Karpas-422 (cell line): Measurements from ENCODE around the gene MMP23B. TPM values are rescaled to one million over a fixed set of nuclear protein-coding genes. Genes with fewer than 3 reads are reported as not detected.
"Not testable (repeated sequence)": the region's sequence is repeated elsewhere in the genome, so short reads cannot be mapped to it uniquely, and the experiment has no call there.

Experiments
- DNase-seq: peaks from one replicate; pipeline ENCODE4 v3.0.0-alpha.2; 2015
- H2AFZ ChIP-seq: fragments of 200-600 bp; sonication (generic); 2 replicates; pipeline ENCODE4 v1.6.1; 2014; ENCODE audit warnings: antibody characterized with exemption, low read length, mixed read lengths
- H3K27ac ChIP-seq: fragments of 200-600 bp; sonication (generic); 2 replicates; pipeline ENCODE4 v1.5.1; 2014; ENCODE audit warnings: mild to moderate bottlenecking, low read length, moderate library complexity
- H3K27me3 ChIP-seq: fragments of 200-600 bp; sonication (generic); 2 replicates; pipeline ENCODE4 v1.6.1; 2014; ENCODE audit warnings: low read length, mixed read lengths
- H3K36me3 ChIP-seq: fragments of 200-600 bp; sonication (generic); 2 replicates; pipeline ENCODE4 v1.6.1; 2014; ENCODE audit warnings: low read length, mixed read lengths; ENCODE audit not compliant: insufficient read depth
- H3K4me1 ChIP-seq: fragments of 200-600 bp; sonication (generic); 2 replicates; pipeline ENCODE4 v1.6.1; 2014; ENCODE audit warnings: mild to moderate bottlenecking, low read length, mixed read lengths
- H3K4me2 ChIP-seq: fragments of 200-600 bp; sonication (generic); 2 replicates; pipeline ENCODE4 v1.6.1; 2014; ENCODE audit warnings: low read length, low read depth, mild to moderate bottlenecking; ENCODE audit not compliant: poor library complexity, severe bottlenecking
- H3K4me3 ChIP-seq: fragments of 200-600 bp; sonication (generic); 2 replicates; pipeline ENCODE4 v1.5.1; 2014; ENCODE audit warnings: mild to moderate bottlenecking, antibody characterized with exemption, low read length, mixed read lengths
- H3K79me2 ChIP-seq: fragments of 200-600 bp; sonication (generic); 2 replicates; pipeline ENCODE4 v1.6.1; 2014; ENCODE audit warnings: mild to moderate bottlenecking, low read length, mixed read lengths
- H3K9ac ChIP-seq: fragments of 200-600 bp; sonication (generic); 2 replicates; pipeline ENCODE4 v1.6.0; 2014; ENCODE audit warnings: low read length
- H3K9me2 ChIP-seq: fragments of 200-600 bp; sonication (generic), shearing (Covaris generic); replicated peaks from 2 replicates; pipeline ENCODE4 v1.6.0; 2014; ENCODE audit warnings: mild to moderate bottlenecking, low read length, moderate library complexity; ENCODE audit not compliant: insufficient read depth
- H3K9me3 ChIP-seq: fragments of 300-700, 200-600 bp; sonication (generic); 2 replicates; pipeline ENCODE4 v1.6.1; 2014; ENCODE audit warnings: low read length, mixed read lengths
- H4K20me1 ChIP-seq: fragments of 200-600 bp; sonication (generic); 2 replicates; pipeline ENCODE4 v1.6.1; 2014; ENCODE audit warnings: mild to moderate bottlenecking, antibody characterized with exemption, low read length, low read depth; ENCODE audit not compliant: insufficient read depth
- total RNA-seq: library from RNA; depleted of rRNA; stranded (reverse); fragments of >200 nt; shearing (Covaris generic); gene quantifications from 2 replicates; pipeline ENCODE4 v1.2.3, GENCODE V29; 2014; ENCODE audit warnings: low replicate concordance

MMP23B gene
- total RNA-seq, 1 experiment from 2014 or later, result 1.3 TPM

DNA sequence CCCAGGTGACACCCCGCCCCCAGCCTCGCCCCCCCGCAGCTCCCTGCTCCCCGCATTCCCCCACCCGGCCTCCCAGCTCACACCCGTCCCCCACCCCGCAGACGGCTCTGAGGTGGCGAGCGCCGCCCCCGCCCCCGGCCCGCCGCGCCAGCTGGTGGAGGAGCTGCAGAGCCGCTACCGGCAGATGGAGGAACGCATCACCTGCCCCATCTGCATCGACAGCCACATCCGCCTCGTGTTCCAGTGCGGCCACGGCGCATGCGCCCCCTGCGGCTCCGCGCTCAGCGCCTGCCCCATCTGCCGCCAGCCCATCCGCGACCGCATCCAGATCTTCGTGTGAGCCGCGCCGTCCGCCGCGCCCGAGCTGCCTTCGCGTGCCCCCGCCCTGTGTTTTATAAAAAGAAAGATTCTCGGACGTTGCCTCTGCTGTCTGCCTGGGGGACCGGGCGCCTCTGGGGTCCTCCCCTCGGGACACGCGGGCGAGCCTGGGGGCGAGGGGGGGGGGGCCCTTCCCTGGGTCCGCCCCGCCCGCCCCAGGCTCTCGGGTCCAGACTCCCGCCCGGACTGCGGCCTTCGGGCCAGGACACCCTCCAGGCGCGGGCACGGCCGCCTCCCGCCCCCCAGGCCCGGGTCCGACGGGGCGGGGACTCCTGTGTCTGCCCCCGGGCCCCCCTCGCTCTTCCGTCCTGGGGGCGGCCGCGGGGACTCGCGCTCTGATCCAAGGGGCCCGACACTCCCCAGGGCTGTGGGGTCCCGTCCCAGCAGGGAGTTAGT, 1.6 kb upstream of the MMP23B start:
- Histone ChIP-seq H2AFZ (peak overlapping the region; percentile 23; the same call in 1 of the 2 replicates), H3K4me3 (peak overlapping the region; percentile 18; the same call in 1 of the 2 replicates), H3K36me3 (no peaks in the 10 kb centered on the region), H3K4me1 (peaks cover 22% of the 10 kb centered on the region), H3K79me2 (no peaks in the 10 kb centered on the region), H3K27ac (peak overlapping the region; percentile 46), H3K4me2 (peak overlapping the region; percentile 47), H3K9ac (peak overlapping the region; percentile 36), H3K9me3 (no peaks in the 10 kb centered on the region), H3K27me3 (no peaks in the 10 kb centered on the region), H4K20me1 (no peaks in the 10 kb centered on the region), H3K9me2 (no peaks in the 10 kb centered on the region)
- DNase-seq, result peak; percentile 96

DNA sequence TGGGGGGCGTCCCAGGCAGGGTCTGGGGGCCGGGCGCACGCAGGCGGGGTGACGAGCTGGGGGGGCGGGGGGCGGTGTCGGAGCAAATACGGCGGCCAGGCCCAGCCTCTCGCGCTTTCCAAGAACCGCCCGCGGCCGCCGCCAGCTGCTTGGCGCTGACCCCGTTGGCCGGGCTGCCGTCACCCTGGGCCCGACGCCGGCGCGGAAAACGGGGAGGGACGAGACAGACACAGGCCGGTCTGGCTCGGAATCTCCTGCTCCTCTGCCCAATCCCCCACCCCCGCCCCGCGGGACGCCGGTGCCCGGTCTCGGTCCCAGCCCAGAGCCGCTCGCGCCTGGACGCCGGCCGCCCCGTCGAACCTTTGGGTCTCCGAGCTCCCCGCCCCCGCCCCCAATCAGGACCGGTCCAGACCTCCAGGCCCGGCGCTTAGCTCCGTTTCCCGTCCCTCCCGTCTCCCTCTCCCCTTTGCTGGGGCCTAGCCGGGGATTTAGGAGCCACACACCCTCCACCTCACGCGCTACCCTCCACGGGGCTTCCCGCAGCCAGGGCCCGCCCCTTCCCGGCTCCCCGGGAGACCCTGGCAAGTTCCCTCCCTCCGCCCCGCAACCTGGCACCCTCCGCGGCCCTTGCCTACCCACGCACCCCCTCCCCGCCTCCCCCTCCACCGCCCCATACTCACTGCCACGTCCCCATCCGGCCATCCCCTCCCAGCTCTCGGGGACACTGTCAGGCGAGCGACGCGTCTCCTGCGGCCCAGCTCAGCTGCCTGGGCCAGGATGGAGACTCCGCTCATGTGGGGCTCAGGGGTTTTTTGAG, 800 bp upstream of the MMP23B start:
- peak overlapping the region; percentile 36; the same call in 1 of the 2 replicates for H3K9ac ChIP-seq
- no peaks in the 10 kb centered on the region for H3K9me3 ChIP-seq
- H3K4me3 ChIP-seq, result no peak overlapping the region
- no peaks in the 10 kb centered on the region for H3K9me2 ChIP-seq
- no peak overlapping the region for H2AFZ ChIP-seq
- H3K79me2 ChIP-seq, result no peaks in the 10 kb centered on the region
- H3K27me3 ChIP-seq, result no peaks in the 10 kb centered on the region
- no peaks in the 10 kb centered on the region for H3K36me3 ChIP-seq
- no peak overlapping the region for H3K27ac ChIP-seq
- H3K4me2 ChIP-seq, result peak overlapping the region; percentile 47
- DNase-seq, result no peak
- H3K4me1 ChIP-seq, result peaks cover 22% of the 10 kb centered on the region
- no peaks in the 10 kb centered on the region for H4K20me1 ChIP-seq

DNA sequence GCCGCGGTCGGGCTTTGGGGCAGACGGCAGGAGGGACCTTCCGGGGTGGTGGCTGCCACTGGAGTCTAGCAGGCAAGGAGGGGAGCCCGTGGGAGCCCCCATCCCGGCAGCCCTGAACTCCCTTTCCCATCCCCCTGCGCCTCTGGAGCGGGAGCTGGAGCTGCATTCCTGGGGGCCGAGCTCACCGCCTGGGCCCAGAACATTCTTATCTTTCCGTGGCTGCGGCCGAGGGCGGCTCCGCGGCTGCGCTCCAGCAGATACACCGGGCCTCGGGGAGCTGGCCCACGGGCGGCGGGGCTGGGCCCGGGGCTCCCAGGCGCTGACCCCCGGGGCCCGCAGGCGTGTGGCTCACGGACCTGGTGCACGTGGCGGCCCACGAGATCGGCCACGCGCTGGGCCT, 1.4 kb downstream of the MMP23B start:
- not testable (repeated sequence) for H3K4me3 ChIP-seq, DNase-seq, H4K20me1 ChIP-seq, H3K79me2 ChIP-seq, H3K36me3 ChIP-seq, H3K27ac ChIP-seq, H3K9me2 ChIP-seq, H3K9ac ChIP-seq, H2AFZ ChIP-seq, H3K27me3 ChIP-seq, H3K9me3 ChIP-seq, H3K4me2 ChIP-seq
- H3K4me1 ChIP-seq, result peaks cover 22% of the 10 kb centered on the region

DNA sequence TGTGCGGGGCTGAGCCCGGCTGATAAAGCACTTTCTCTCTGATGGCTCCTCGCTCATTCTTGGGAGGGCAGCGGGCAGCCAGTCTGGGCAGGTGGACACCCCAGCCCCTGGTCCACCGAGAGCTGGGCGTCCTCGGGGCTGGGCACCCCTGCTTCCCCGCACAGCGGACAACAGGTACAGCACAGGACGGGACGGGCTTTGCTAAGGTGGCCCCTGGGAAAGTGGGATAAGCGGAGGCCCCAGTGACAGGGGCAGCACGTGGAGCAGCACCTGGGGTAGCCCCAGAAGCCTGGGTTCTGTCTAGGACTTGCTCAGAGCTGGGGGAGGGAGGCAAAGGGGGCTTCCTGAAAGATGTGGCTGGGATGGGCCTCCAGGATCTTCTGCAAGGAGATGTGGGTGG, 2.6 kb downstream of the MMP23B start:
- H2AFZ ChIP-seq, H3K36me3 ChIP-seq, H3K9me2 ChIP-seq, H3K4me3 ChIP-seq, H4K20me1 ChIP-seq, H3K4me2 ChIP-seq, H3K9ac ChIP-seq, H3K9me3 ChIP-seq, H3K27ac ChIP-seq, H3K79me2 ChIP-seq, DNase-seq, H3K27me3 ChIP-seq: not testable (repeated sequence)
- H3K4me1 ChIP-seq, result peaks cover 11% of the 10 kb centered on the region

DNA sequence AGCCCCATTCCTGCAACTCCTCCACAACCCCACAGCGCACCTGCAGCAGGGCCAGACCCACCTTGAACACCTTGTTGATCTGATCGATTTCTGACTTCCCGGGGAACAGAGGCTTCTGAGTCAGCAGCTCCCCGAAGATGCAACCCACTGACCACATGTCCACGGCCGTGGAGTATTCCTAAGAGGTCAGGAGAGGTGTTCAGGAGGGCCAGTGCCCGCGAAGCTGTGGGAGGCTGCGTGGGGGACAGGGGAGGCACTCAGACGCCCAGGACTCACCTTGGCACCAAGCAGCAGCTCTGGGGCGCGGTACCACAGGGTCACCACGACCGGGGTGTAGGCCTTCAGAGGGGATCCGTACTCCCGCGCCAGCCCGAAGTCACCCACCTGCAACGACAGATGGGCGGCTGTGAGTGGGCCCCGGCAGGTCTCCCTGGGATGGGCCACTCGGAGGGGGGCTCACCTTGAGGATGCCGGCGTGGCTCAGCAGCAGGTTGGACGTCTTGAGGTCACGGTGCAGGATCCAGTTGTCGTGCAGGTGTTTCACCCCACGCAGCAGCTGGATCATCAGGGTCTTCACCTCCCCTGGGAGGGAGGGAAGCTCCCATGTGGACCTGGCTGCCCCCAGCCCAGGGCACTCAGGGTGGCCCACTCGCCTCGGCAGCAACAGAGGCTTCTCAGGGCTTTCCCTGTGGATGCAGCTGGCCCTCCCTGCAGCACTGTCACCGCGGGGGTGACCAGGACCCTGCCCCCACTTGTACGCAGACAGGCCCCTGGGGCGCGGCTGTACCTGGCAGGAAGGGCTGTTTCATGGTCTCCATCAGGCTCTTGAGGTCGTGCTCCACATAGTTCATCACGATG, 4.9 kb downstream of the MMP23B start:
- H2AFZ ChIP-seq, H3K79me2 ChIP-seq, H3K9me3 ChIP-seq, H3K9ac ChIP-seq, H3K4me2 ChIP-seq, H3K4me3 ChIP-seq, H3K9me2 ChIP-seq, H3K36me3 ChIP-seq, H4K20me1 ChIP-seq, DNase-seq, H3K27ac ChIP-seq, H3K4me1 ChIP-seq, H3K27me3 ChIP-seq: not testable (repeated sequence)

DNA sequence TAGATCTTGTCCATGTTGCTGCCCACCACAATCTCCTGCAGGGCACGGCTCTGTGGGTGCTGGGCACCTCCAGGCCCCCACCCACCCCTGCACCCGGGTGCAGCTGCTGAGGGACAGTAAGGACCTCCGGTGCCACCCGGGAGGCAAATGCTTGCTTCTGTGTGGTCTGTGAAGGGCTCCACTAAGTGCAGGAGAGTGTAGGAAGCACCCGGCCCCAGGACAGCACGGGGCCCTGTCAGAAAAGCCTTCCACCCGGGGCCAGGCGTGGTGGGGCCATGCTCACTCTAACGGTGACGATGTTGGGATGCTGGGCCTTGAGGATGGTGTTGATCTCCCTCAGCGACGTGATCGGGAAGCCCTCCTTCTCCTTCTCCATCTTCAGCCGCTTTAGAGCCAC, 5.5 kb downstream of the MMP23B start:
- not testable (repeated sequence) for H3K27ac ChIP-seq, H3K4me2 ChIP-seq, H3K9me3 ChIP-seq, H4K20me1 ChIP-seq, H3K9me2 ChIP-seq, DNase-seq, H3K4me3 ChIP-seq, H3K4me1 ChIP-seq, H3K79me2 ChIP-seq, H3K27me3 ChIP-seq, H2AFZ ChIP-seq, H3K36me3 ChIP-seq, H3K9ac ChIP-seq

DNA sequence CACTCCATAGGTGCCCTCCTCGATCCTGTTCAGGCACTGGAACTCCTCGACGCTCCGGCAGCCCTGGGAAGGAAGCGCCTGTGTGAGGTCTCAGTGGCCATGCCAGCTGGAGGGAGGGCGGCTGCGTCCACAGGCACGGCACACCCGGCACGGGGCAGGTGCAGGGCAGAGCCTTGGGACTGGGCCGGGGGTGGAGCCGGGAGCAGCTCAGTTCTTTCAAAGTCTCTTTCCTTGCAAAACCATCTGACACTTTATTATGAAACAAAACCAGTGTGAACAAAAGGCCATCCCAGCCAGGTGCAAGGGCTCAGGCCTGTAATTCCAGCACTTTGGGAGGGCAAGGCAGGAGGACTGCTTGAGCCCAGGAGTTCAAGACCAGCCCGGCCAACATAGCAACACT, 6.6 kb downstream of the MMP23B start:
- not testable (repeated sequence) for H3K9me3 ChIP-seq, H3K4me2 ChIP-seq, H3K9me2 ChIP-seq, H3K27me3 ChIP-seq, H2AFZ ChIP-seq, H4K20me1 ChIP-seq, H3K79me2 ChIP-seq, H3K27ac ChIP-seq, H3K4me1 ChIP-seq, H3K9ac ChIP-seq, H3K4me3 ChIP-seq, H3K36me3 ChIP-seq, DNase-seq

DNA sequence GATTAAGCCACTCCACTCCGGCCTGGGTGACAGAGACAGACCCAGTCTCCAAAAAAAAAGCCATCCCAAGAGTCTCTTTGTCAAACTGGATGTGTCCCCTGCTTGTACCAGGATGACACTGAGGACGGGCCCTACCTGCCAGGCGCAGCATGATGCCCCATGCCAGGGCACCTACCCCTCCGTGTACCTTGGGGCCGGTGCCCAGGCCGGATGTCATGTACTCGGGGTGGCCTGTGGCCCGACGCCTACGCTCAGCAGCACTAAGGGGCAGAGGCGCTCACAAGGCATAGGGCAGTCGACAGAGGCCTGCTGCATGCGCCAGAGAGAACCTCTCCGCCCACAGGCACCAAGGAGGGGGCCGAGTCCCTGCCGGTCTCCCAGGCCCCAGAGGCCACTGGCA, 7.4 kb downstream of the MMP23B start:
- H3K4me1 ChIP-seq, H3K27me3 ChIP-seq, H3K4me3 ChIP-seq, H3K4me2 ChIP-seq, H4K20me1 ChIP-seq, H3K9me3 ChIP-seq, H3K27ac ChIP-seq, DNase-seq, H3K9ac ChIP-seq, H3K79me2 ChIP-seq, H3K36me3 ChIP-seq, H3K9me2 ChIP-seq, H2AFZ ChIP-seq: not testable (repeated sequence)
